GM23338 (cell line): ENCODE data around the gene SUPV3L1. TPM values are rescaled to one million over a fixed set of nuclear protein-coding genes. Genes with fewer than 3 reads are reported as not detected.

Experiments
- ATAC-seq: fragments of 200-7000 bp; cut with Tn5 transposase; 3 replicates; pipeline ENCODE4 v1.9.1; 2020
- DNase-seq: peaks from one replicate; pipeline ENCODE4 v3.0.0-alpha.2; 2015; ENCODE audit warnings: low spot score
- H2AFZ ChIP-seq: fragments of 200-600 bp; sonication (generic); 2 replicates; pipeline ENCODE4 v1.8.0; 2016; ENCODE audit warnings: antibody characterized with exemption, mild to moderate bottlenecking, moderate library complexity
- H3F3A ChIP-seq: fragments of 200-600 bp; sonication (generic); replicated peaks from 2 replicates; pipeline ENCODE4 v1.8.0; 2017; ENCODE audit warnings: antibody characterized with exemption, mixed run types, low read depth
- H3K27ac ChIP-seq: fragments of 200-600 bp; sonication (generic); 2 replicates; pipeline ENCODE4 v1.6.1; 2016; ENCODE audit warnings: low read depth
- H3K27me3 ChIP-seq: fragments of 200-600 bp; sonication (generic); 2 replicates; pipeline ENCODE4 v1.8.0; 2016; ENCODE audit warnings: mild to moderate bottlenecking, mixed run types, moderate library complexity; ENCODE audit not compliant: insufficient read depth
- H3K36me3 ChIP-seq: fragments of 200-600 bp; sonication (generic); 2 replicates; pipeline ENCODE4 v1.8.0; 2016; ENCODE audit warnings: mild to moderate bottlenecking; ENCODE audit not compliant: insufficient read depth
- H3K4me1 ChIP-seq: fragments of 200-600 bp; sonication (generic); 2 replicates; pipeline ENCODE4 v1.8.0; 2016; ENCODE audit warnings: mild to moderate bottlenecking, moderate library complexity; ENCODE audit not compliant: insufficient read depth
- H3K4me2 ChIP-seq: fragments of 200-600 bp; sonication (generic); 2 replicates; pipeline ENCODE4 v1.7.1; 2017; ENCODE audit warnings: mixed run types
- H3K4me3 ChIP-seq: fragments of 200-600 bp; sonication (generic); 2 replicates; pipeline ENCODE4 v1.6.1; 2016; ENCODE audit warnings: mixed run types
- H3K79me2 ChIP-seq: fragments of 200-600 bp; sonication (generic); replicated peaks from 2 replicates; pipeline ENCODE4 v1.8.0; 2017; ENCODE audit warnings: mild to moderate bottlenecking; ENCODE audit not compliant: insufficient read depth
- H3K9me2 ChIP-seq: fragments of 200-600 bp; sonication (generic); 2 replicates; pipeline ENCODE4 v1.8.0; 2017; ENCODE audit not compliant: insufficient read depth
- H4K20me1 ChIP-seq: fragments of 200-600 bp; sonication (generic); replicated peaks from 2 replicates; pipeline ENCODE4 v1.8.0; 2017; ENCODE audit warnings: mild to moderate bottlenecking; ENCODE audit not compliant: insufficient read depth
- H3K27ac Mint-ChIP-seq: 2 replicates; pipeline ENCODE4 v1.8.0; 2020; ENCODE audit warnings: inconsistent platforms, mild to moderate bottlenecking, moderate library complexity, mixed read lengths
- H3K27me3 Mint-ChIP-seq: 3 replicates; pipeline ENCODE4 v1.8.0; 2022; ENCODE audit warnings: low read depth, mild to moderate bottlenecking, moderate library complexity, mixed read lengths, inconsistent platforms; ENCODE audit not compliant: insufficient read depth, poor library complexity
- H3K36me3 Mint-ChIP-seq: 3 replicates; pipeline ENCODE4 v1.8.0; 2021; ENCODE audit warnings: low read depth, mild to moderate bottlenecking, inconsistent platforms, moderate library complexity, mixed read lengths
- H3K4me1 Mint-ChIP-seq: 3 replicates; pipeline ENCODE4 v1.8.0; 2020; ENCODE audit warnings: mild to moderate bottlenecking, inconsistent platforms, mixed read lengths
- H3K4me3 Mint-ChIP-seq: 3 replicates; pipeline ENCODE4 v1.8.0; 2021; ENCODE audit warnings: moderate library complexity, mild to moderate bottlenecking, inconsistent platforms, mixed read lengths
- H3K9me3 Mint-ChIP-seq: 3 replicates; pipeline ENCODE4 v1.8.0; 2020; ENCODE audit warnings: moderate library complexity, mild to moderate bottlenecking, inconsistent platforms, mixed read lengths
- CREB1 ChIP-seq: fragments of 250-450 bp; sonication (Bioruptor Pico); IDR thresholded peaks from 2 replicates; pipeline ENCODE4 v1.5.0; 2020; ENCODE audit warnings: low read depth, mild to moderate bottlenecking, moderate library complexity
- EZH2 ChIP-seq: fragments of 200-600 bp; sonication (generic); IDR thresholded peaks from one replicate; pipeline ENCODE4 v1.8.0; 2017; ENCODE audit warnings: antibody characterized with exemption, mild to moderate bottlenecking, low read depth; ENCODE audit not compliant: unreplicated experiment
- EZH2phosphoT487 ChIP-seq: fragments of 200-600 bp; sonication (generic); IDR thresholded peaks from one replicate; pipeline ENCODE4 v1.8.1; 2018; ENCODE audit warnings: antibody characterized with exemption; ENCODE audit not compliant: unreplicated experiment
- JUNB ChIP-seq: IDR thresholded peaks from one replicate; pipeline ENCODE4 v1.6.1; 2016; ENCODE audit warnings: antibody characterized with exemption; ENCODE audit not compliant: unreplicated experiment
- NANOG ChIP-seq: IDR thresholded peaks from 2 replicates; pipeline ENCODE4 v1.6.1; 2016; ENCODE audit warnings: antibody characterized with exemption, borderline replicate concordance
- POLR2AphosphoS5 ChIP-seq: IDR thresholded peaks from 2 replicates; pipeline ENCODE4 v1.6.1; 2016; ENCODE audit warnings: antibody characterized with exemption, low read depth
- STAT1 ChIP-seq: IDR thresholded peaks from one replicate; pipeline ENCODE4 v1.6.1; 2016; ENCODE audit warnings: antibody characterized with exemption; ENCODE audit not compliant: unreplicated experiment
- ZNF114 ChIP-seq: fragments of 250-450 bp; sonication (Bioruptor Pico); IDR thresholded peaks from 2 replicates; pipeline ENCODE4 v1.5.0; 2020; ENCODE audit warnings: mild to moderate bottlenecking, moderate library complexity
- ZNF331 ChIP-seq: fragments of 250-450 bp; sonication (Bioruptor Pico); IDR thresholded peaks from 2 replicates; pipeline ENCODE4 v1.5.0; 2020; ENCODE audit warnings: low read depth, mild to moderate bottlenecking, moderate library complexity
- polyA plus RNA-seq: library from polyadenylated mRNA; unstranded; fragments of >200 nt; fragmentation: Nextera tagmentation; extraction: Ambion mirVana; gene quantifications from 2 replicates; pipeline ENCODE4 v1.2.1, GENCODE V29; 2016
- total RNA-seq: library from RNA; depleted of rRNA; stranded (reverse); fragments of >200 nt; shearing (Covaris generic); gene quantifications from 2 replicates; pipeline ENCODE4 v1.2.3, GENCODE V29; 2014
- TF ChIP-seq, protein P1 (sequence below): fragments of 250-450 bp; sonication (Bioruptor Pico); IDR thresholded peaks from 2 replicates; pipeline ENCODE4 v1.5.0; 2020; ENCODE audit warnings: mild to moderate bottlenecking, moderate library complexity
- TF ChIP-seq, protein P2 (sequence below): IDR thresholded peaks from one replicate; pipeline ENCODE4 v1.6.1; 2018; ENCODE audit warnings: antibody characterized with exemption; ENCODE audit not compliant: unreplicated experiment
- TF ChIP-seq, protein P3 (sequence below), 2 experiments: fragments of 200-600 bp in 1 of 2; sonication (generic) in 1 of 2; conservative IDR thresholded peaks; 2 replicates each; pipeline versions ENCODE4 v1.5.1 to v1.6.1; 2016 to 2017; ENCODE audit warnings: antibody characterized with exemption in 2 of 2, low read depth in 2 of 2, mild to moderate bottlenecking in 2 of 2, moderate library complexity in 1 of 2

The SUPV3L1 gene
- total and polyA plus RNA-seq, 2 experiments from 2014 or later, result 29.9 to 45.2 TPM

DNA sequence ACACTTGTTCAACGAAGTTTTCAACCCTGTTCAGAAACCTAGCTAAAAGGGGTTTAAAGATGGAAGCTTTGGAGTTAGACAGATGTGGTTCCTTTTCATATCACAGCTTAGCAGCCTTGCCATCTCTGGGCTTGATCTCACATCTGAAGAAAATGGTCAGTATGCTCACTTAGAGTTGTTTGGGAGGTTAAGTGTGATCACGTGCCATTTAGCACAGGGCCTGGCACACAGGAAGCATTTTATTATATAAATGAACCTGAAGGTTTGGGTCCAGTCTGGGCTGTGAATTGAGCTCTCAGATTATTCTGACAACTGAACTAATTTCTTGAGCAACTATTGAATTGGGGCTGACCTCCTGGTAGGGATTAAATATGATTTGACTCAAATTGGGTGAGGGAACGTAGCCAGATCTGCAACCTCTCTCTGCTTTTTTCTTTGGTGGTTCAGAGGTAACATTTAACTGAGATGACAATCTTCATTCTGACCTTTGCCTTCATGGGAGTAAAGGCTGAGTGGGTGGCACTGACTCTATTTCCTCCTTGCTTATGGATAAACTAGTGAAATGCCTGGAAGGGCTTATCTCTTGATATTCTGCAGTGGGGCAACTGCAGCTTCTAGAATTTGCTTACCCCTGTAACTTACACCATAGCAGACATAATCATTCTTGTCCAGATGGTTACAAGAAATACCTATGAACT is 29.9 kb downstream of the SUPV3L1 start:
- no peak for ATAC-seq
- Histone ChIP-seq H3K79me2 (no peaks in the 10 kb centered on the region), H3K4me2 (no peak overlapping the region), H3K9me2 (no peaks in the 10 kb centered on the region), H3K4me1 (no peaks in the 10 kb centered on the region), H2AFZ (no peak overlapping the region), H3K27me3 (no peaks in the 10 kb centered on the region), H4K20me1 (0 out of 2 replicates have a peak, but pooled peaks cover 9% of the 10 kb centered on the region), H3K36me3 (peaks cover 22% of the 10 kb centered on the region), H3K4me3 (no peak overlapping the region), H3F3A (0 out of 2 replicates have a peak, but pooled peaks cover 2% of the 10 kb centered on the region), H3K27ac (no peak overlapping the region)
- Mint-ChIP-seq H3K36me3 (peaks cover 30% of the 10 kb centered on the region), H3K9me3 (no peaks in the 10 kb centered on the region), H3K27me3 (no peaks in the 10 kb centered on the region), H3K27ac (no peak overlapping the region), H3K4me1 (no peaks in the 10 kb centered on the region), H3K4me3 (no peak overlapping the region)
- DNase-seq, result no peak
- TF ChIP-seq JUNB (no peak), EZH2phosphoT487 (no peak), EZH2 (no peak), ZNF331 (no peak), POLR2AphosphoS5 (no peak), ZNF114 (CRISPR knock-in tag) (no peak), CREB1 (no peak), STAT1 (no peak), NANOG (no peak)
- TF ChIP-seq, protein P1, sequence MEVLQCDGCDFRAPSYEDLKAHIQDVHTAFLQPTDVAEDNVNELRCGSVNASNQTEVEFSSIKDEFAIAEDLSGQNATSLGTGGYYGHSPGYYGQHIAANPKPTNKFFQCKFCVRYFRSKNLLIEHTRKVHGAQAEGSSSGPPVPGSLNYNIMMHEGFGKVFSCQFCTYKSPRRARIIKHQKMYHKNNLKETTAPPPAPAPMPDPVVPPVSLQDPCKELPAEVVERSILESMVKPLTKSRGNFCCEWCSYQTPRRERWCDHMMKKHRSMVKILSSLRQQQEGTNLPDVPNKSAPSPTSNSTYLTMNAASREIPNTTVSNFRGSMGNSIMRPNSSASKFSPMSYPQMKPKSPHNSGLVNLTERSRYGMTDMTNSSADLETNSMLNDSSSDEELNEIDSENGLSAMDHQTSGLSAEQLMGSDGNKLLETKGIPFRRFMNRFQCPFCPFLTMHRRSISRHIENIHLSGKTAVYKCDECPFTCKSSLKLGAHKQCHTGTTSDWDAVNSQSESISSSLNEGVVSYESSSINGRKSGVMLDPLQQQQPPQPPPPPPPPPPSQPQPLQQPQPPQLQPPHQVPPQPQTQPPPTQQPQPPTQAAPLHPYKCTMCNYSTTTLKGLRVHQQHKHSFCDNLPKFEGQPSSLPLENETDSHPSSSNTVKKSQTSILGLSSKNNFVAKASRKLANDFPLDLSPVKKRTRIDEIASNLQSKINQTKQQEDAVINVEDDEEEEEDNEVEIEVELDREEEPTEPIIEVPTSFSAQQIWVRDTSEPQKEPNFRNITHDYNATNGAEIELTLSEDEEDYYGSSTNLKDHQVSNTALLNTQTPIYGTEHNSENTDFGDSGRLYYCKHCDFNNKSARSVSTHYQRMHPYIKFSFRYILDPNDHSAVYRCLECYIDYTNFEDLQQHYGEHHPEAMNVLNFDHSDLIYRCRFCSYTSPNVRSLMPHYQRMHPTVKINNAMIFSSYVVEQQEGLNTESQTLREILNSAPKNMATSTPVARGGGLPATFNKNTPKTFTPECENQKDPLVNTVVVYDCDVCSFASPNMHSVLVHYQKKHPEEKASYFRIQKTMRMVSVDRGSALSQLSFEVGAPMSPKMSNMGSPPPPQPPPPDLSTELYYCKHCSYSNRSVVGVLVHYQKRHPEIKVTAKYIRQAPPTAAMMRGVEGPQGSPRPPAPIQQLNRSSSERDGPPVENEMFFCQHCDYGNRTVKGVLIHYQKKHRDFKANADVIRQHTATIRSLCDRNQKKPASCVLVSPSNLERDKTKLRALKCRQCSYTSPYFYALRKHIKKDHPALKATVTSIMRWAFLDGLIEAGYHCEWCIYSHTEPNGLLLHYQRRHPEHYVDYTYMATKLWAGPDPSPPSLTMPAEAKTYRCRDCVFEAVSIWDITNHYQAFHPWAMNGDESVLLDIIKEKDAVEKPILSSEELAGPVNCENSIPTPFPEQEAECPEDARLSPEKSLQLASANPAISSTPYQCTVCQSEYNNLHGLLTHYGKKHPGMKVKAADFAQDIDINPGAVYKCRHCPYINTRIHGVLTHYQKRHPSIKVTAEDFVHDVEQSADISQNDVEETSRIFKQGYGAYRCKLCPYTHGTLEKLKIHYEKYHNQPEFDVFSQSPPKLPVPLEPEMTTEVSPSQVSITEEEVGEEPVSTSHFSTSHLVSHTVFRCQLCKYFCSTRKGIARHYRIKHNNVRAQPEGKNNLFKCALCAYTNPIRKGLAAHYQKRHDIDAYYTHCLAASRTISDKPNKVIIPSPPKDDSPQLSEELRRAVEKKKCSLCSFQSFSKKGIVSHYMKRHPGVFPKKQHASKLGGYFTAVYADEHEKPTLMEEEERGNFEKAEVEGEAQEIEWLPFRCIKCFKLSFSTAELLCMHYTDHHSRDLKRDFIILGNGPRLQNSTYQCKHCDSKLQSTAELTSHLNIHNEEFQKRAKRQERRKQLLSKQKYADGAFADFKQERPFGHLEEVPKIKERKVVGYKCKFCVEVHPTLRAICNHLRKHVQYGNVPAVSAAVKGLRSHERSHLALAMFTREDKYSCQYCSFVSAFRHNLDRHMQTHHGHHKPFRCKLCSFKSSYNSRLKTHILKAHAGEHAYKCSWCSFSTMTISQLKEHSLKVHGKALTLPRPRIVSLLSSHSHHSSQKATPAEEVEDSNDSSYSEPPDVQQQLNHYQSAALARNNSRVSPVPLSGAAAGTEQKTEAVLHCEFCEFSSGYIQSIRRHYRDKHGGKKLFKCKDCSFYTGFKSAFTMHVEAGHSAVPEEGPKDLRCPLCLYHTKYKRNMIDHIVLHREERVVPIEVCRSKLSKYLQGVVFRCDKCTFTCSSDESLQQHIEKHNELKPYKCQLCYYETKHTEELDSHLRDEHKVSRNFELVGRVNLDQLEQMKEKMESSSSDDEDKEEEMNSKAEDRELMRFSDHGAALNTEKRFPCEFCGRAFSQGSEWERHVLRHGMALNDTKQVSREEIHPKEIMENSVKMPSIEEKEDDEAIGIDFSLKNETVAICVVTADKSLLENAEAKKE (CRISPR knock-in tag), result no peak
- TF ChIP-seq, protein P2, sequence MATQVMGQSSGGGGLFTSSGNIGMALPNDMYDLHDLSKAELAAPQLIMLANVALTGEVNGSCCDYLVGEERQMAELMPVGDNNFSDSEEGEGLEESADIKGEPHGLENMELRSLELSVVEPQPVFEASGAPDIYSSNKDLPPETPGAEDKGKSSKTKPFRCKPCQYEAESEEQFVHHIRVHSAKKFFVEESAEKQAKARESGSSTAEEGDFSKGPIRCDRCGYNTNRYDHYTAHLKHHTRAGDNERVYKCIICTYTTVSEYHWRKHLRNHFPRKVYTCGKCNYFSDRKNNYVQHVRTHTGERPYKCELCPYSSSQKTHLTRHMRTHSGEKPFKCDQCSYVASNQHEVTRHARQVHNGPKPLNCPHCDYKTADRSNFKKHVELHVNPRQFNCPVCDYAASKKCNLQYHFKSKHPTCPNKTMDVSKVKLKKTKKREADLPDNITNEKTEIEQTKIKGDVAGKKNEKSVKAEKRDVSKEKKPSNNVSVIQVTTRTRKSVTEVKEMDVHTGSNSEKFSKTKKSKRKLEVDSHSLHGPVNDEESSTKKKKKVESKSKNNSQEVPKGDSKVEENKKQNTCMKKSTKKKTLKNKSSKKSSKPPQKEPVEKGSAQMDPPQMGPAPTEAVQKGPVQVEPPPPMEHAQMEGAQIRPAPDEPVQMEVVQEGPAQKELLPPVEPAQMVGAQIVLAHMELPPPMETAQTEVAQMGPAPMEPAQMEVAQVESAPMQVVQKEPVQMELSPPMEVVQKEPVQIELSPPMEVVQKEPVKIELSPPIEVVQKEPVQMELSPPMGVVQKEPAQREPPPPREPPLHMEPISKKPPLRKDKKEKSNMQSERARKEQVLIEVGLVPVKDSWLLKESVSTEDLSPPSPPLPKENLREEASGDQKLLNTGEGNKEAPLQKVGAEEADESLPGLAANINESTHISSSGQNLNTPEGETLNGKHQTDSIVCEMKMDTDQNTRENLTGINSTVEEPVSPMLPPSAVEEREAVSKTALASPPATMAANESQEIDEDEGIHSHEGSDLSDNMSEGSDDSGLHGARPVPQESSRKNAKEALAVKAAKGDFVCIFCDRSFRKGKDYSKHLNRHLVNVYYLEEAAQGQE, result no peak
- TF ChIP-seq, protein P3, sequence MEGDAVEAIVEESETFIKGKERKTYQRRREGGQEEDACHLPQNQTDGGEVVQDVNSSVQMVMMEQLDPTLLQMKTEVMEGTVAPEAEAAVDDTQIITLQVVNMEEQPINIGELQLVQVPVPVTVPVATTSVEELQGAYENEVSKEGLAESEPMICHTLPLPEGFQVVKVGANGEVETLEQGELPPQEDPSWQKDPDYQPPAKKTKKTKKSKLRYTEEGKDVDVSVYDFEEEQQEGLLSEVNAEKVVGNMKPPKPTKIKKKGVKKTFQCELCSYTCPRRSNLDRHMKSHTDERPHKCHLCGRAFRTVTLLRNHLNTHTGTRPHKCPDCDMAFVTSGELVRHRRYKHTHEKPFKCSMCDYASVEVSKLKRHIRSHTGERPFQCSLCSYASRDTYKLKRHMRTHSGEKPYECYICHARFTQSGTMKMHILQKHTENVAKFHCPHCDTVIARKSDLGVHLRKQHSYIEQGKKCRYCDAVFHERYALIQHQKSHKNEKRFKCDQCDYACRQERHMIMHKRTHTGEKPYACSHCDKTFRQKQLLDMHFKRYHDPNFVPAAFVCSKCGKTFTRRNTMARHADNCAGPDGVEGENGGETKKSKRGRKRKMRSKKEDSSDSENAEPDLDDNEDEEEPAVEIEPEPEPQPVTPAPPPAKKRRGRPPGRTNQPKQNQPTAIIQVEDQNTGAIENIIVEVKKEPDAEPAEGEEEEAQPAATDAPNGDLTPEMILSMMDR (conservative IDR thresholded peaks at IDR 0.05; ENCODE audit: low read depth in 2 of 2), result no peak
